Stimulated activated CD4-positive, alpha-beta T cell treated with anti-CD3 and anti-CD28 coated beads, Interleukin-12 subunit alpha, Interleukin-12 subunit beta, amount 100 ng/mL, for 4 hours (primary cell): ENCODE data around the gene UBE2V1.
A peak's percentile ranks its signal among the peaks of the same experiment; 100 is the strongest.
"Not testable (repeated sequence)": the region's sequence is repeated elsewhere in the genome, so short reads cannot be mapped to it uniquely, and the experiment has no call there.

Source experiments
- DNase-seq: peaks from one replicate; pipeline ENCODE4 v3.0.0-alpha.2; 2020

Gene UBE2V1

DNA sequence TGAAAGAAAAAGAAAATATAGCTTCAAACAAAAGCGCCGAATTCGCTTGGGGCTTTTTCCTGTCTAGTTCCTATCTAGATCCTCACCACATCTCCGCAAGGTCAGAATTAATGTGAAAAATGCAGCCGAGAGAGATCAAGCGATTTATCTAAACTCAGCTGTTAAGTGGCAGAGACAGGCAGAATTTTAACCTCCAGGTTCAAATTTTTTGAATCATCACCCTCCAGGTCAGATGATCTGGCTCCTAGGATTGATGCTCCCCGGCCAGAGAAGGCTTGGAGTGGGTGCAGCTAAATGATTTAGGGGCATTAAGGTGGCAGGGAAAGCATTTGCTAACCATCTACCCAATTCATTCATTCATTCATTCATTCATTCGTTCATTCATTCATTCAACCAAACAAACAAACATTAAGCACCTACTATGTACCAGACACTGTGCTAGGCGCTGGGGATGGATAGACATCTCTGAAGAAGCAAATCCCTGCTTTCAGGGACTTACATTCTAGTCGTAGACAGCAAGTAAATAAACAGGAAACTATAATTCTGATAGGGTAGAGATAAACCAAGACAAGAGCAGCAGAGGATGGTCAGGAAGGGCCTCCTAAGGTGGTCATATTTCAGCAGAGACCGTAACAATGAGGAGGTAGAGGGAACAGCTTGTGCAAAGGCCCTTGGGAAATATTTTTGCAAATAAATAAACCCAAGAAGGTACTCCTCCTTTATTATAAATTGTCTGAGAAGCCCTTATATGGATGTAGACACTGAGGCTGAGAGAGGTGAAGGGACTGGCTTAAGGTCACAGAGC is 672 bp upstream of the UBE2V1 start:
- DNase-seq: no peak

- DNase-seq: no peak
Measured at GRCh38 chr20:50111829-50112495, 988 bp downstream of the UBE2V1 start.

DNA sequence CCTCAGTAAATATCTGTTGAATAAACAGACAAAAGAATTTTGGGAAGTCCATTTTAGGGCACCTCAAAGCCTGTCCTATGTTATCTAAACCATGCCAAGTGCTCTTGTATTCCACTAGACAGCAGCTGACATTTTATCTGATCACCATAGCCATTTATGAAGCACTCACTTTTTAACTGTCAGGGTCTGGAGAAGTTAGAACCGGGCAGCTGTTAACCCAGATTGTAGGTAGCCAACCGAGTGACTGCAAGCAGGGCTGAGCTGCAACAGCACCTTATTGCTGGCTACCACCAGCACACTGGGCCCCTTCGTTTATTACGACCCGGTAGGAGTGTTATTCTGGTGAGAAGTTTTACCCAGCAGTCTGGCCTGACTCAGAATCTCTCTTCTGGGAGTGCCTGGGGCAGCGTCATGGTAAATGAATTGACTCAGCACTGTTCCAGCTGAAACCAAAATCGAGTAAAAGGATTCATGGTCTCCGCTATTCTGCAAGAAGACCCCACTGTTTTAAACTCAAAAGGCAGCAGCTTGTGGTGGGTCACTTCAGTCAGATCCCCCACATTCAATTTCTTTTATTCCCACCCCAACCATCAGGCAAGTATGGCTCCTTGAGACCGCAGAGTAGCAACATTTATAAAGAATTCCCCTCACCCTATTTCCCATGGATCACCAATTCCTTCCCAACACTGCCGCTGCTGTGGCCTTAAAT is 1.7 kb downstream of the UBE2V1 start:
- peak; percentile 44 for DNase-seq

DNA sequence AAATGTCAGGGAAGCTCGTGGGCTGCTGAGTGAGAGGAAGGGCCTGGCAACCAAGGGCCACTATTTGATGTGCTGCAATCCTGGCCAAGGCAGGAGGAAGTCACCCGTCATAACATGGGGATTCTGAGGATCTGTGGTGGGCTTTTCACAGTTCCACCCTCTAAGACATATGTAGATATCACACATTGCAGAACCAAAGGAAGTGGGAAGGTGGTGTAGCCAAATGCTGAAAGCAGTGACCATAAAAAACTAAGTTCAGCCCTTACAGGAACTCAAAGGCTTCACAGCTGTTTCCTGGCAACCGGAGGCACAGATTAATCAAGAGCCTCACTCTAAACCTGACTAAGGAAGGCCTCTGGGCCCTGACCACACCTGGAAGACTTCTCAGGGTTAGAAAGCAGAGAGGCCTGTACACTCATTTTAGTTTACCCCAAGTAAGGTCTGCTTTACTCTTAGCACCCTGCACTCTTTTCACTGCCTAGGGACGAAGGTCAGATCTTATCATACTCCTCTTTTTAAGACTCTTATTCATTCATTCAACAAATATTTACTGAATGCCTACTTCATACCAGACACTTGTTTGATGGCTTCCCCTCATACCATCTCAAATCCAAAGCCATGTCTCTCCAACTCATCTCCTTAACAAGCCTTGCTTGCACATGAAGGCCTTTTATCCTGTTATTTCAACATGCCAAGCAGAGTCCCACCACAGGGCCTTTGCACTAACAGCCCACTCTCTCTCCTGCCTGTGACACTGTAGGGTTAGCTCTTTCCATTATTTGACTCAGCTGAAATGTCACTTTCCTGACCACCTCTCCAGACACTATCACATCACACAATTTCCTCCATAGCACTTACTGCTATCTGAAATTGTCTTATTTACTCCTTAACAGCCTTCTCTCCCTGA is 2.6 kb downstream of the UBE2V1 start:
- DNase-seq: no peak

- no peak for DNase-seq
Measured at GRCh38 chr20:50108556-50109235, 4.3 kb downstream of the UBE2V1 start.

DNA sequence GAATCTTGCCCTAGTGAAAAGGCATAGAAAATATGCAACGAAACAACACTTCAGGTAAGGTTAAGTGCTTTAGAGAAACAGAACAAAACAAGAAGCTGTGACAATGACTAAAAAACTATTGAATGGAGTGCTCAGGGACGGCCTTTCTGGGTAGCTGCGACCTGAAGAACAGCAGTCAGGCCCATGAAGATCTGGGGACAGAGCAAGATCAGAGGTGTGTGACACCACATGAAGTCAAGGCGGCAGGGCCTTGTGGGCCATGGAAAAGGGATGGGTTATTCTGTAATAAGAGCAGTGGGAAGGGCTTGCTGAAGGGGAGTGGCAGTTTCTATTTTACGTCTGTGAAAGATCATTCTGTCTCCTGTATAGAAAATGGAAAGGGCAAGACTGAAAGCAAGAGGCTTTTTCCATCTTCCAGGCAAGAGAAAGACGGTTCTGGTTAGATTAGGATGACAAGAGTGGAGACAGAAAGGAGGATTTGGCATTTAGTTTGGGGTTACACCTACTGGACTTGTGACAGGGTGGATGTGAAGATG is 5.1 kb downstream of the UBE2V1 start:
- no peak for DNase-seq

DNA sequence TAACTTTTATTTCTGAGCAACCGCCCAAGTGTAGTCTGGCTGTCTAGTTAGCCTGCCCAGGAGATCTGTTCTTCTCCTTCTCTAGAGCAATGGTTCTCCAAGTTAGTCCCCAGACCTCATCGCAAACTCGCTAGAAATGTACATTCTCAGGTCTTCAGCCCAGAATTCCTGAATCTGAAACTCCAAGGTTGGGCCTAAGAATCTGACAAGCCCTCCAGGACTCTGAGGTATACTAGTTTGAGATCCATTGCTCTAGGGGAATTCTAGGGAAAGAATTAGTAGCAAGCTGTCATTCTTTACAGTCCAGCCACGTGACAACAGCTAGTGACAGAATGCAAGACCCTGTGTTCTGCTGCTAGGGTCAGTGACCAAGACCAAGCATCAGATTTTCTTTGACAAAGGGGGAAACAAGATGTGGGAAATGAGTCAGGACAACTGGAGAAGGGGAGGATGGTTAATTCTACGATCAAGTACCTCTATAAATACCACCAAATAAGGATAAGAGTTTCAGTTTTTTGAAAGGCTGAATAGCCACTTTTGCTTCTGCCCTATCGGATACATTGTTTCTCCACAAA is 5.8 kb downstream of the UBE2V1 start:
- no peak for DNase-seq

DNA sequence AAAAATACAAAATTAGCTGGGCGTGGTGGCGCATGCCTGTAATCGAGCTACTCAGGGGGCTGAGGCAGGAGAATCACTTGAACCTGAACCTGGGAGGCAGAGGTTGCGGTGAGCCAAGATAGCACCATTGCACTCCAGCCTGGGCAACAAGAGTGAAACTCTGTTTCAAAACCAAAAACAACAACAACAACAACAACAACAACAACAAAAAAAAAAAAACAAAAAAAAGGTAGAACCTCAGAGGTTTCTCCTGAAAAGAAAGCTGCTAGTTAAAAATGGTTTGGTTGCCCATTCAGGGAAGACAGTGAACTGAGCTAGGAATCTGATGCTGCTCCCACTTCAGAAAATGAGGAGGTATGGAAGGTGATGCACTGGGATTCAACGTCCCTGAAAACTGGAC is 6.3 kb downstream of the UBE2V1 start:
- not testable (repeated sequence) for DNase-seq

GRCh38 chr20:50103464-50104107 is 9.4 kb downstream of the UBE2V1 start:
- DNase-seq: peak; percentile 28

GRCh38 chr20:50102551-50102950 is 10.4 kb downstream of the UBE2V1 start:
- not testable (repeated sequence) for DNase-seq

DNA sequence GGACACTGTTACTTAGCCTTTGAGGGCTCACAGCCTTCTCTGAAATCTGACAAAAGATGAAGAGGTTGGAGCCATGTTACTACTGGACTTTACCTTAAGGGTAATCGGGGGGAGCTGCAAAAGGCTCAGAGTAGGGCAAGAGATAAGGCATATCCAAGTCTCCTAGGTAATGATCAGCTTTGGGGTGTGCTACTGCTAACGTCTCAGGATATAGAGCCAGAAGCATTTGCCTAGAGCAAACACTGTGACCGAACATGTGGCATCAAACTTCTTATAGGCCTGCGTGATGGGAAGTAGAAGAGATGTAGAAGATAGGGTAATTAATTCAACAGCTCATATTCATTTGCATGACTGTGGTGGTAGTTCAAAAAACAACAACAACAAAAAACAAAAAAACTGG is 11.1 kb downstream of the UBE2V1 start:
- DNase-seq: no peak

DNA sequence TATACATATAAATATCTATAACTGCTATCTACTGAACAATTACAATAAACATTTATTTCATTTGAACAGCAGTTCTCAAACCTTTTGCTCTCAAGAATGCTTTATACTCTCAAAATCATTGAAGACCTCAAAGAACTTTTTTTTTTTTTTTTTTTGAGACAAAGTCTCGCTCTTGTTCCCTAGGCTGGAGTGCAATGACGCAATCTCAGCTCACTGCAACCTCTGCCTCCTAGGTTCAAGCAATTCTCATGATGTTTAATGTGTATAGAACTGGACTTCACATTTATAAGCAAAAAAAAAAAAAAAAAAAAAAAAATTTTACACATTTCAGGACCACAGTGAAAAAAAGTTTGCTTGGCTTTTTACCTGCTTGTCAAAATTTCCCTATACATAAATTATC is 11.7 kb downstream of the UBE2V1 start:
- no peak for DNase-seq

GRCh38 chr20:50100552-50100951 is 12.4 kb downstream of the UBE2V1 start:
- DNase-seq: no peak

DNA sequence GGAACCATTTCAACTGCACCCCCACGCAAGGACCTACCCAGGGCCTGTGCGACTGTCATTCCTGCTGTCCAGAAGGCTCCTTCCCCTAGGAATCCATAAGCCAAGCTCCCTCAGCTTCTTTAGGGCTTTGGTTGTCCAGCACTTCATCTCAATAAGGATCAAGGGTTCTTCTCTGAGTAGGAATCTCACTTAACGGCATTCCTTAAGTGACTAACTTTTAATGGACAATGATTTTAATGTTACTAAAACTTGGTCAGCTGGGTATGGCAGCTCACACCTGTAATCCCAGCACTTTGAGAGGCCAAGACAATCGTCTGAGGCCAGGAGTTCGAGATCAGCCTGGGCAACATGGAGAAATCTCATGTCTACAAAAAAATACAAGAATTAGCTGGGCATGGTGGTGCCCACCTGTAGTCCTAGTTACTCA is 13.4 kb downstream of the UBE2V1 start:
- no peak for DNase-seq

- DNase-seq: no peak
Measured at GRCh38 chr20:50099113-50099512, 13.8 kb downstream of the UBE2V1 start.

GRCh38 chr20:50098259-50098658 is 14.7 kb downstream of the UBE2V1 start:
- DNase-seq: no peak

DNA sequence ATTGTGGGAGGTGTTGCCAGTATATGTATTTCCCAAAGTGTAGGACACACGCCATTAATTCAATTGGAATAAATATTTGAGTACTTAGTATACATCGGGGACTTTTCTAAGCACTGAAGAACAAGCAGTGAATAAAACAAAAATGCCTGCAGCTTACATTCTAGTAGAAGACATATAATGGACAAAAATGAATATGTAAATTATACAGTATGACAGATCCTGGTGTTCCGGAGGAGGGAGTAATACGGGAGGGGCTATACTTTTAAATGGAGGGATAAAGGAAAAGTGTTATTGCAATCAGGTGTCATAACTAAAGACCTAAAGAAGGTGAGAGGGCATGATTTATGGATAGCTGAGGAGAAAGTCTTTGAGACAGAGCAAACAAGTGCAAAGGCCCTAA is 15.1 kb downstream of the UBE2V1 start:
- DNase-seq: no peak

DNA sequence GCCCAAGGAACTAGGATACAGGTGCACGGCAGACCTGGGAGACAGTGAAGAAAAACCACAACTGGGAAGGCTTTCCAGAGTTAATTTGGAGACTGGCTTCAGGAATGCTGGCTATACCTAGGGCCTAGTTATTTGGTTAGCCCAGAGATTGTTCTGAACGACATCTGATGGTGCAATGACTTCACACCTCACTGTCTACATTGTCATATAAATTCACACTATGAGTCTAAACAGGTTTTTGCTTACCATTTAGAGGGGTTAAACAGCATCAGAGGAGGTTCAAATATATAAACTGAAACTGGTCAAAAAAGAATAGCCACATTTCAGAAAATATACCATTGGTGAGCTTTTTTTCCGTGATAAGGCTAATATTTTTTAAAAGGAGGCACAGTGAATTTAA is 16.7 kb downstream of the UBE2V1 start:
- no peak for DNase-seq

- no peak for DNase-seq
Measured at GRCh38 chr20:50095476-50096078, 17.4 kb downstream of the UBE2V1 start.

- DNase-seq: no peak
Measured at GRCh38 chr20:50094522-50094921, 18.4 kb downstream of the UBE2V1 start.

GRCh38 chr20:50093240-50093639 is 19.7 kb downstream of the UBE2V1 start:
- DNase-seq: no peak
